Globus pallidus (tissue), 1 donor: ENCODE results near the gene RBCK1.

ENCODE experiments used
- DNase-seq: peaks from one replicate; pipeline ENCODE4 v3.0.0-alpha.2; 2015; ENCODE audit warnings: low spot score

The RBCK1 gene

GRCh38 chr20:418858-419365, 10.8 kb downstream of the RBCK1 start:
- no peak for DNase-seq

GRCh38 chr20:419556-420165, 11.6 kb downstream of the RBCK1 start:
- no peak for DNase-seq

- no peak for DNase-seq
Measured at GRCh38 chr20:420166-420620, 12.1 kb downstream of the RBCK1 start.

GRCh38 chr20:420721-421574, 12.8 kb downstream of the RBCK1 start:
- no peak for DNase-seq

GRCh38 chr20:421685-422250, 13.7 kb downstream of the RBCK1 start:
- DNase-seq, result no peak

GRCh38 chr20:426566-426965, 18.5 kb downstream of the RBCK1 start:
- no peak for DNase-seq

- no peak for DNase-seq
Measured at GRCh38 chr20:427401-427800, 19.3 kb downstream of the RBCK1 start.

GRCh38 chr20:427849-428657, 20.0 kb downstream of the RBCK1 start:
- DNase-seq, result no peak

GRCh38 chr20:428658-429200, 20.6 kb downstream of the RBCK1 start:
- no peak for DNase-seq

- no peak for DNase-seq
Measured at GRCh38 chr20:430091-430999, 22.2 kb downstream of the RBCK1 start.

GRCh38 chr20:431012-431904, 23.2 kb downstream of the RBCK1 start:
- DNase-seq, result peak; percentile 82

- DNase-seq, result no peak
Measured at GRCh38 chr20:432208-432607, 24.1 kb downstream of the RBCK1 start.

GRCh38 chr20:432677-433299, 24.7 kb downstream of the RBCK1 start:
- no peak for DNase-seq

GRCh38 chr20:433300-433975, 25.3 kb downstream of the RBCK1 start:
- DNase-seq, result no peak

GRCh38 chr20:434221-434620, 26.1 kb downstream of the RBCK1 start:
- no peak for DNase-seq

- DNase-seq, result no peak
Measured at GRCh38 chr20:434661-435419, 26.7 kb downstream of the RBCK1 start.

- no peak for DNase-seq
Measured at GRCh38 chr20:435558-435957, 27.5 kb downstream of the RBCK1 start.

- DNase-seq, result no peak
Measured at GRCh38 chr20:436476-436875, 28.4 kb downstream of the RBCK1 start.
